Neural progenitor cell (in vitro differentiated cells): ENCODE data around the gene FAM124A.

Experiments used
- EZH2 ChIP-seq: fragments of 200-600 bp; sonication (generic); IDR thresholded peaks from 2 replicates; pipeline ENCODE4 v1.6.1; 2017; ENCODE audit warnings: antibody characterized with exemption, mild to moderate bottlenecking, moderate library complexity
- EZH2phosphoT487 ChIP-seq: fragments of 200-600 bp; sonication (generic); IDR thresholded peaks from 2 replicates; pipeline ENCODE4 v1.6.1; 2017; ENCODE audit warnings: antibody characterized with exemption
- TF ChIP-seq, protein P1 (sequence below): fragments of 200-600 bp; sonication (generic); IDR thresholded peaks from 2 replicates; pipeline ENCODE4 v1.5.1; 2017; ENCODE audit warnings: antibody characterized with exemption, mild to moderate bottlenecking

DNA sequence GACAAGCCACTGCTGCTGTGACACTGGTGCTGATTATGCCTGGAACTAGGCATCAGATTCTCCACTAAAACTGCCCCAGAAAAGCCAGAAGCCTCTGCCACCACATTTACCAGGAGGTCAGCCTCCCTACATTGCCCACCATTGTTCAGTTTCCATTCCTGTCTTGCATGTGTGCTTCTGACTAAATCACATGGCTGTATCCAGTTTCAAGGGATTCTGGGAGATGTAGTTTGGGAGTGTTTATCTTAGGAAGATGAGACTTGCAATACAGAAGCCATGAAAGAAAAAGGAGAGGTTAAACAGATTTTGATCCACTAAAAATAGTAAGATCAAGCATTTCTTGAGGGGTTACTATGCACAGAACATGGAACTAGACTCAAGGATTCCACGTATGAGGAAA lies 76.6 kb downstream of the FAM124A start:
- TF ChIP-seq, protein P1, sequence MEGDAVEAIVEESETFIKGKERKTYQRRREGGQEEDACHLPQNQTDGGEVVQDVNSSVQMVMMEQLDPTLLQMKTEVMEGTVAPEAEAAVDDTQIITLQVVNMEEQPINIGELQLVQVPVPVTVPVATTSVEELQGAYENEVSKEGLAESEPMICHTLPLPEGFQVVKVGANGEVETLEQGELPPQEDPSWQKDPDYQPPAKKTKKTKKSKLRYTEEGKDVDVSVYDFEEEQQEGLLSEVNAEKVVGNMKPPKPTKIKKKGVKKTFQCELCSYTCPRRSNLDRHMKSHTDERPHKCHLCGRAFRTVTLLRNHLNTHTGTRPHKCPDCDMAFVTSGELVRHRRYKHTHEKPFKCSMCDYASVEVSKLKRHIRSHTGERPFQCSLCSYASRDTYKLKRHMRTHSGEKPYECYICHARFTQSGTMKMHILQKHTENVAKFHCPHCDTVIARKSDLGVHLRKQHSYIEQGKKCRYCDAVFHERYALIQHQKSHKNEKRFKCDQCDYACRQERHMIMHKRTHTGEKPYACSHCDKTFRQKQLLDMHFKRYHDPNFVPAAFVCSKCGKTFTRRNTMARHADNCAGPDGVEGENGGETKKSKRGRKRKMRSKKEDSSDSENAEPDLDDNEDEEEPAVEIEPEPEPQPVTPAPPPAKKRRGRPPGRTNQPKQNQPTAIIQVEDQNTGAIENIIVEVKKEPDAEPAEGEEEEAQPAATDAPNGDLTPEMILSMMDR, result no peak
- TF ChIP-seq EZH2phosphoT487 (no peak), EZH2 (no peak)
